Measurements from ENCODE around the gene B4GALT5.

The B4GALT5 gene

DNA sequence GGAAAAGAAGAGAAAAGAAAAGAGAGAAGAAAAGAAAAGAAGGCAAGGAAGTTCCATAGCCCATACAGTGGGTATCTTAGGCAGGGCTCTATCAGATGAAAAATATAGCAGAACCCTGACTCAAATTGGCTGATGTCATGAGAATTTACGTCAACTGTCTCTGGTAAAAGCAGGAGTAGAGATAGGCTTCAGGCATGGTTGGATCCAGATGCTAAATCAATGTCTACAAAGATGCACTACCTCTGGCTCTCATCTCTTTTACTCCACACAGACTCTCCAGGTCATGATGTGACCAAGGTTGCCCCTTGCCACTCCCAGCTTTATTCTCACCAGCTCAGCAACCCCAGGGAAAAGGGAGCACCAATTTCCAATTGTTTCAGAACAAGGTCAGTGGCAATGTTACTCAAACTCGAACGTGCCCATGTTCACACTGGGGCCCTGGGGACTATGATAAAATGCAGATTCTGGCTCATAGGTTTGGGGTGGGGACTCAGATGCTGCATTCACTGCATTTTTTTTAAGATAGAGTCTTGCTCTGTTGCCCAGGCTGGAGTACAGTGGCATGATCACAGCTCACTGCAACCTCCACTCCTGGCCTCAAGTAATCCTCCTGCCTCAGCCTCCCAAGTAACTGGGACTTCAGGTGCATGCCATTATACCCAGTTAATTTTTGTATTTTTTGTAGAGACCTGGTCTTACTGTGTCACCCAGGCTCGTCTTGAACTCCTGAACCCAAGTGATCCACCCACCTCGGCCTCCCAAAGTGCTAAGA is 112.3 kb downstream of the B4GALT5 start:
- no peak overlapping the region for H3K9ac ChIP-seq (ENCODE audit: low read length in 5 of 5)
- H3K4me3 ChIP-seq (ENCODE audit: low read depth in 1 of 5, low read length in 5 of 5): no peak overlapping the region
- H3K9me3 ChIP-seq (ENCODE audit: control insufficient read depth in 5 of 5, low read length in 5 of 5): peaks cover 0 to 2% (median 0%) of the 10 kb centered on the region in 5 donors
- no peaks in the 10 kb centered on the region for H3K36me3 ChIP-seq (ENCODE audit: control insufficient read depth in 5 of 5, insufficient read depth in 5 of 5, low read length in 5 of 5)
- no peaks in the 10 kb centered on the region for H3K27me3 ChIP-seq (ENCODE audit: control insufficient read depth in 5 of 5, insufficient read depth in 4 of 5, low read length in 5 of 5)
- no peak overlapping the region for H3K27ac ChIP-seq (ENCODE audit: low read depth, low read length)
- H3K4me1 ChIP-seq (ENCODE audit: control insufficient read depth in 5 of 5, insufficient read depth in 5 of 5, low read length in 5 of 5): peaks cover 0 to 9% (median 7%) of the 10 kb centered on the region in 5 donors

DNA sequence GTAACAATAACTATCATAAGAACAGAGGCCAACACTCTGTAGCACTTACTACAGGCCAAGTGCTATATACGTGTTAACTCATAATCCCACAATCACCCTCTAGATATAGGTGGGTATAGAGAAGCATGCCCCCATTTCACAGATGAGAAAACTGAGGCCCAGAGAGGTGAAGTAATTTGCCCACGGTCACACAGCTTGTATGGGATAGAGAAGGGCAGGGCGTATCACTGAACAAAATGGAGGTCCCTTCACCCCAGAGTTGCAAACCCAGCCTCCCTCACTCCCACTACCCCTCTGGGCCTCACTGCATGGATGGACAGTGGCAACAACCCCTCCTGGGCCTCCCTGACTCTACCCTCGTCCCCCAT is 113.9 kb downstream of the B4GALT5 start:
- peaks cover 0 to 2% (median 0%) of the 10 kb centered on the region in 5 donors for H3K9me3 ChIP-seq (ENCODE audit: control insufficient read depth in 5 of 5, low read length in 5 of 5)
- H3K27me3 ChIP-seq (ENCODE audit: control insufficient read depth in 5 of 5, insufficient read depth in 4 of 5, low read length in 5 of 5): peaks cover 0 to 3% (median 0%) of the 10 kb centered on the region in 5 donors
- H3K36me3 ChIP-seq (ENCODE audit: control insufficient read depth in 5 of 5, insufficient read depth in 5 of 5, low read length in 5 of 5): no peaks in the 10 kb centered on the region
- no peak overlapping the region for H3K27ac ChIP-seq (ENCODE audit: low read depth, low read length)
- no peak overlapping the region for H3K4me3 ChIP-seq (ENCODE audit: low read depth in 1 of 5, low read length in 5 of 5)
- H3K4me1 ChIP-seq (ENCODE audit: control insufficient read depth in 5 of 5, insufficient read depth in 5 of 5, low read length in 5 of 5): peaks cover 0 to 7% (median 5%) of the 10 kb centered on the region in 5 donors
- no peak overlapping the region for H3K9ac ChIP-seq (ENCODE audit: low read length in 5 of 5)

DNA sequence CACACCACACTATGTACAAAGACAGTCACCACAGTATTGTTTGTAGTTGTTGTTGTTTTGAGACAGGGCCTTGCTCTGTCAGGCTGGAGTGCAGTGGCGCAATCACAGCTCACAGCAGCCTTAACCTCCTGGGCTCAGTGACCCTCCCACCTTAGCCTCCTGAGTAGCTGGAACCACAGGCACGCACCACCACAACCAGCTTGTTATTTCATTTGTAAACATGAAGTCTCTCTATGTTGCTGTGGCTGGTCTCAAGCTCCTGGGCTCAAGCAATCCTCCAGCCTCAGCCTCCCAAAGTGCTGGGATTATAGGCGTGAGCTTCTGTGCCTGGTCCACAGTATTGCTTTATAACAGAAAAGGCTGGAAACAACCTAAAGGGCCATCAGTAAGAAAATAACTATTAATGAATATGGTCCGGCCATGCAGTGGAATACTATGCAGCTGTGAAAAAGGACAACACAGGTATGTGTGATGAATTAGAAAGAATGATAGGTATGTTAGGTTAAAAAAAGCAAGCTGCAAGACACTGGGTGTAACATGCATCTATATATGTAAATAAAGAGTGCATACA is 115.8 kb downstream of the B4GALT5 start:
- no peak overlapping the region for H3K9ac ChIP-seq (ENCODE audit: low read length in 5 of 5)
- H3K27me3 ChIP-seq (ENCODE audit: control insufficient read depth in 5 of 5, insufficient read depth in 4 of 5, low read length in 5 of 5): peaks cover 0 to 3% (median 0%) of the 10 kb centered on the region in 5 donors
- no peak overlapping the region for H3K4me3 ChIP-seq (ENCODE audit: low read depth in 1 of 5, low read length in 5 of 5)
- H3K4me1 ChIP-seq (ENCODE audit: control insufficient read depth in 5 of 5, insufficient read depth in 5 of 5, low read length in 5 of 5): peaks cover 2 to 22% (median 19%) of the 10 kb centered on the region in 5 donors
- no peaks in the 10 kb centered on the region for H3K36me3 ChIP-seq (ENCODE audit: control insufficient read depth in 5 of 5, insufficient read depth in 5 of 5, low read length in 5 of 5)
- H3K27ac ChIP-seq (ENCODE audit: low read depth, low read length): no peak overlapping the region
- H3K9me3 ChIP-seq (ENCODE audit: control insufficient read depth in 5 of 5, low read length in 5 of 5): peaks cover 0 to 2% (median 0%) of the 10 kb centered on the region in 5 donors

DNA sequence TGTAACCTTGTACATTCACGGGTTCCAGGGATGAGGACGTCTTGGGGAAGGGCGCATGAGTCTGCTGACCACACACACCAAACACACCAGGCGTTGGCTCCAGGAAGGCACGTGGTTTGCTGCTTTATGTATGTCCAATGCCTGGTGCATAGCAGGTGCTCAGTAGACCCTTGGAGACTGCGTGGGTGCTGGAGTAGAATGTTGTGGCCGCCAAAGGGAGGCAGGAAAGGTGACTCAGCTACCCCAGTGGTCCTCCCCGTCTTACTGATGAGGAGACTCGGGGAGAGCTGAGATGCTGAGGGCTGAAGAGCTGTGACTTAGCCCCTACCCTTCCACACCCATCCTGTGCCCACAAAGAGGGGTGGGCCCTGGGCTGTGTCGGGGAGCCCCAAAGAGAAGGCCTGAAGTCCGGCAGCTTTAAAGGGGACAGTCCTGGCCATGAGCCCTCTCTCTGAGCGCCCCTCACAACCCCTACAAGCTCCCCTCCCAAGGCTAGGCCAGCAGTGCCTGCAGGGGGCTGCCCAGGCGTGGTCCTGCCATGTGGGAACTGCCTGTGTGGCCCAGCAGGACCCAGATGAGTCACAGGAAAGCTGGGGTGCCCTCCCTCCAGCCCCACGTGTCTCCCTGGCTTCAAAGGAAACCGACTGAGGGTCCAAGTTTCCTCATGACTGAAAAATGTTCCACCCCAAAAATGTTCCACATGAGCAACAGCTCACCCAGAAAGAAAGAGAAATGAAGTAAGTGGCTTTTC is 117.7 kb downstream of the B4GALT5 start:
- Histone ChIP-seq H3K27me3 (ENCODE audit: control insufficient read depth in 5 of 5, insufficient read depth in 4 of 5, low read length in 5 of 5) (peaks cover 0 to 3% (median 0%) of the 10 kb centered on the region in 5 donors), H3K27ac (ENCODE audit: low read depth, low read length) (no peak overlapping the region), H3K36me3 (ENCODE audit: control insufficient read depth in 5 of 5, insufficient read depth in 5 of 5, low read length in 5 of 5) (no peaks in the 10 kb centered on the region), H3K9ac (ENCODE audit: low read length in 5 of 5) (no peak overlapping the region), H3K4me1 (ENCODE audit: control insufficient read depth in 5 of 5, insufficient read depth in 5 of 5, low read length in 5 of 5) (peaks cover 8 to 36% (median 22%) of the 10 kb centered on the region in 5 donors), H3K4me3 (ENCODE audit: low read depth in 1 of 5, low read length in 5 of 5) (no peak overlapping the region), H3K9me3 (ENCODE audit: control insufficient read depth in 5 of 5, low read length in 5 of 5) (peaks cover 0 to 2% (median 0%) of the 10 kb centered on the region in 5 donors)

DNA sequence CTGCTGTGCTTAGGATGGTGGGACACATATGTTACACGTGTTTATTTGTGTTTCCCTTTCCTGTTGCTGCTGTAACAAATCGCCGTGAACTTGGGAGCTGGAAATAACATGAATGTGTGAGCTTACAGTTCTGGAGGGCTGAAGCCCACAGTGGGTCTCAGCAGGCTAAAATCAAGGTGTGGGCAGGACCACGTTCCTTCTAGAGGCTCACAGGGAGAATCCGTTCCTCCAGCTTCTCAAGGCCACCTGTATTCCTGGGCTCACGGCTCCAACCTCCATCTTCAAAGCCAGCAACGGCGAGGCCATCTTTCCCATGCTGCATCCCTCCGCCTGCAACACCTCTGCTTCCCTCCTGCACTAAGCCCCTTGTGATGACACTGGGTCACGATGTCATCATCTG is 118.3 kb downstream of the B4GALT5 start:
- H3K4me3 ChIP-seq (ENCODE audit: low read depth in 1 of 5, low read length in 5 of 5): no peak overlapping the region
- peaks cover 9 to 36% (median 24%) of the 10 kb centered on the region in 5 donors for H3K4me1 ChIP-seq (ENCODE audit: control insufficient read depth in 5 of 5, insufficient read depth in 5 of 5, low read length in 5 of 5)
- H3K27ac ChIP-seq (ENCODE audit: low read depth, low read length): no peak overlapping the region
- H3K27me3 ChIP-seq (ENCODE audit: control insufficient read depth in 5 of 5, insufficient read depth in 4 of 5, low read length in 5 of 5): peaks cover 0 to 3% (median 0%) of the 10 kb centered on the region in 5 donors
- no peak overlapping the region for H3K9ac ChIP-seq (ENCODE audit: low read length in 5 of 5)
- no peaks in the 10 kb centered on the region for H3K36me3 ChIP-seq (ENCODE audit: control insufficient read depth in 5 of 5, insufficient read depth in 5 of 5, low read length in 5 of 5)
- H3K9me3 ChIP-seq (ENCODE audit: control insufficient read depth in 5 of 5, low read length in 5 of 5): peaks cover 0 to 2% (median 0%) of the 10 kb centered on the region in 5 donors

DNA sequence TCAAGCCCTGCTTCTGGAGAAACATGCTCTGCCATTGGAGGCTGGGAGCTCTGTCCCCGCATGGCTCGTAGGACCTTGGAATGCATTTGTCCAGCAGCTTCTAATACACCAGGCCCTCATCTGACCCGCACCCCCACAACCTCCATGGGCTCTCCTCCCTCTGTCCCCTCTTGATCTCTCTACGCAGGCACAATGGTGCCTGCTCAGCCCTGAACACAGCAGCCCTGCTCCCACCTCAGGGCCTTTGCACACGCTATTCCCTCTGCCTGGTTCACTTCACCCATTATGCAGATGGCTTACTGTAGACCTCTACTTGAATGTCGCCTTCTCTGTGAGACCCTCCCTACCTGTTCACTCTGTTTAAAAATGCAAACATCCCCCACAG is 118.8 kb downstream of the B4GALT5 start:
- peaks cover 0 to 3% (median 0%) of the 10 kb centered on the region in 5 donors for H3K27me3 ChIP-seq (ENCODE audit: control insufficient read depth in 5 of 5, insufficient read depth in 4 of 5, low read length in 5 of 5)
- peaks cover 9 to 36% (median 27%) of the 10 kb centered on the region in 5 donors for H3K4me1 ChIP-seq (ENCODE audit: control insufficient read depth in 5 of 5, insufficient read depth in 5 of 5, low read length in 5 of 5)
- H3K36me3 ChIP-seq (ENCODE audit: control insufficient read depth in 5 of 5, insufficient read depth in 5 of 5, low read length in 5 of 5): no peaks in the 10 kb centered on the region
- H3K27ac ChIP-seq (ENCODE audit: low read depth, low read length): no peak overlapping the region
- H3K9ac ChIP-seq (ENCODE audit: low read length in 5 of 5): no peak overlapping the region
- H3K9me3 ChIP-seq (ENCODE audit: control insufficient read depth in 5 of 5, low read length in 5 of 5): peaks cover 0 to 2% (median 0%) of the 10 kb centered on the region in 5 donors
- no peak overlapping the region for H3K4me3 ChIP-seq (ENCODE audit: low read depth in 1 of 5, low read length in 5 of 5)

DNA sequence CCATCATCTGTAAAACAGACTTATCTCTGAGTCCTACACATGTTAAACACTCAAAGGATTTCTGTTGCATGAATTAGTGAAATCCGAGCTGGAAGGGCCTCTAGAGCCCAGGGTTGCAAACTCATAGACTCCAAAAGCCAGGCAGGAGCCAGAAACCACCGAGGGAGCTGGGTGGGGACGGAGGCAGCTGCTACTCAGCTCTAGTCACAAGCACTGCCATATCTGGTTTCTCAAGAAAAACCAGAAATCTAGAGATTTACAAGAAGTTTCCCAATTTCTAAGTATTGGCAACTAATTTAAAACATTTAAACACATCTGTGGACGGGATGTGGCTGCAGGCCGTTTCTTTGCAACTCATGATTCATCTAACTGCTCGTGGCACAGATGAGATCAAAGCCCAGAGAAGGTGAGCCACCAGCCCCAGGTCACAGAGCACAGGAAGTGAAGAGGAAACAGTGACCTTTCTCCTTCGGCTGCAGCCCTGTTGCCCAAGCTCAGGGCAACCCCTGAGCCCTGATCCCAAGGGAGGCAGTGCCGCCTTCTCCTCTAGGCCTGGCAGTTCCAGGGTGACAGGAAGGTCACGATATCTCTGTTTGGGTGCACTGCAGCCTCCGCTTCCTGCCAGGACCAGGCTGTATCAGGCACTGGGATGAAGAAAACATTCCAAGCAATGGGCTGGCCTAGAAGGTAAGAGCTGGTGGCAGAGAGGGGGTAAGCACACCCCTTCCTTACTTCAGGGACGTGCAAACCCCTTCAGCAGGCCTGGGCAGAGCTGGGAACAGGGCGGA is 119.3 kb downstream of the B4GALT5 start:
- Histone ChIP-seq H3K9me3 (ENCODE audit: control insufficient read depth in 5 of 5, low read length in 5 of 5) (peaks cover 0 to 2% (median 0%) of the 10 kb centered on the region in 5 donors), H3K4me1 (ENCODE audit: control insufficient read depth in 5 of 5, insufficient read depth in 5 of 5, low read length in 5 of 5) (peaks cover 9 to 36% (median 27%) of the 10 kb centered on the region in 5 donors), H3K27me3 (ENCODE audit: control insufficient read depth in 5 of 5, insufficient read depth in 4 of 5, low read length in 5 of 5) (peaks cover 0 to 3% (median 0%) of the 10 kb centered on the region in 5 donors), H3K36me3 (ENCODE audit: control insufficient read depth in 5 of 5, insufficient read depth in 5 of 5, low read length in 5 of 5) (no peaks in the 10 kb centered on the region), H3K9ac (ENCODE audit: low read length in 5 of 5) (peak overlapping the region in 1 of 5 donors; percentile 48), H3K27ac (ENCODE audit: low read depth, low read length) (peak overlapping the region; percentile 26), H3K4me3 (ENCODE audit: low read depth in 1 of 5, low read length in 5 of 5) (no peak overlapping the region)

DNA sequence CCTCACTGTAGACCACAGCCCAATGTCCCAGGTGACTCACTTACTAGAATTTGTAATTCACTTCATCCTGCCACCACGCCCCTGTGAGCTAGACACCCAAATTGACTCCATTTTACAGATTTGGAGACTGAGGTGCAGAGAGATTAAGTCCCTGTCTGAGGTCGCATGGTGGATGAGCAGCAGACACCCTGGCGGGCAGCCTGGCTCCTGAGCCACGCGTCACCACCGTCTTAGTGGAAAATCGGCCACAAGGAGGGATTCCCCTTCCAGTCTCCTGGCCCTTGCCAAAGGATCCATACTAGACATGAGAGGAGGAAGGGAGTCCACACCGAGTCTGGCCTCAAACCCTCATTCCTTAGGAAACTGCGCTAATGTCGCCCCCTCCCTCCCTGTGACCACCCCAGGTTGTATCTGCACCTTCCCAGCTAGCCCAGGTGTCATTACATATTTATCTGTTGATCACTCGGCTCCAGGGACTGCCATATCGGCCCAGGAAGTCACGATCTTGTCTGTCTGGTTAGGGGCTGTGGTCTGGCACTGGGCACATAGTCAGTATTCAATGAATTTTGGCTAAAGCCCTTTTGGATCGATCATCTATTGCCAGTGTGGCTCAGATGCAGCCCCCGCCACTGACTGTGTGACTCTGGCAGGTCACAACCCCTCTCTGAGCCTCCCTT is 120.1 kb downstream of the B4GALT5 start:
- H3K4me1 ChIP-seq (ENCODE audit: control insufficient read depth in 5 of 5, insufficient read depth in 5 of 5, low read length in 5 of 5): peaks cover 9 to 36% (median 27%) of the 10 kb centered on the region in 5 donors
- no peaks in the 10 kb centered on the region for H3K36me3 ChIP-seq (ENCODE audit: control insufficient read depth in 5 of 5, insufficient read depth in 5 of 5, low read length in 5 of 5)
- no peak overlapping the region for H3K4me3 ChIP-seq (ENCODE audit: low read depth in 1 of 5, low read length in 5 of 5)
- H3K27ac ChIP-seq (ENCODE audit: low read depth, low read length): peak overlapping the region; percentile 26
- H3K27me3 ChIP-seq (ENCODE audit: control insufficient read depth in 5 of 5, insufficient read depth in 4 of 5, low read length in 5 of 5): peaks cover 0 to 3% (median 0%) of the 10 kb centered on the region in 5 donors
- peaks cover 0 to 2% (median 0%) of the 10 kb centered on the region in 5 donors for H3K9me3 ChIP-seq (ENCODE audit: control insufficient read depth in 5 of 5, low read length in 5 of 5)
- peak overlapping the region in 1 of 5 donors; percentile 4 for H3K9ac ChIP-seq (ENCODE audit: low read length in 5 of 5)

DNA sequence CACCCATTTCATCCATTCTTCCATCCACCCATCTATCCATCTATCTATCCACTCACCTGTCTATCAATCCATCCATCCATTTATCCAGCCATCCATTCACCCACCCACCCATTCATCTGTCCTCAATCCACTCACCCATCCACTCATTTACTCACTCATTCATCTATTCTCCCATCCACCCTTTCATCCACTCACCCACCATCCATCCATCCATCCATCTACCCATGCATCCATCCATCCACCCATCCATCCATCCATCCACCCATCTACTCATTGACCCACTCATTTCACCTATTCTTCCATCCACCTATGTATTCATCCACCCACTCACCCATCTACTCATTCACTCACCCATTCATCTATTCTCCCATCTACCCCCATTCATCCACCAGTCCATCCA is 121.6 kb downstream of the B4GALT5 start:
- no peaks in the 10 kb centered on the region for H3K36me3 ChIP-seq (ENCODE audit: control insufficient read depth in 5 of 5, insufficient read depth in 5 of 5, low read length in 5 of 5)
- H3K9me3 ChIP-seq (ENCODE audit: control insufficient read depth in 5 of 5, low read length in 5 of 5): no peaks in the 10 kb centered on the region
- peaks cover 9 to 39% (median 27%) of the 10 kb centered on the region in 5 donors for H3K4me1 ChIP-seq (ENCODE audit: control insufficient read depth in 5 of 5, insufficient read depth in 5 of 5, low read length in 5 of 5)
- H3K4me3 ChIP-seq (ENCODE audit: low read depth in 1 of 5, low read length in 5 of 5): no peak overlapping the region
- peaks cover 0 to 10% (median 3%) of the 10 kb centered on the region in 5 donors for H3K27me3 ChIP-seq (ENCODE audit: control insufficient read depth in 5 of 5, insufficient read depth in 4 of 5, low read length in 5 of 5)
- H3K27ac ChIP-seq (ENCODE audit: low read depth, low read length): peak overlapping the region; percentile 7
- no peak overlapping the region for H3K9ac ChIP-seq (ENCODE audit: low read length in 5 of 5)
